ENCODE results near the gene NUP188. TPM values are rescaled to one million over a fixed set of nuclear protein-coding genes. Genes with fewer than 3 reads are reported as not detected.
A peak's percentile ranks its signal among the peaks of the same experiment; 100 is the strongest.

Gene NUP188
- total RNA-seq, 1 experiment from 2014 or later, result 98.9 TPM

GRCh38 chr9:128917151-128917849 lies 30.2 kb upstream of the NUP188 start:
- no peak for TF ChIP-seq NR1H2 (CRISPR knock-in tag; IDR thresholded peaks at IDR 0.05)
- no peak for TF ChIP-seq FOXK1 (CRISPR knock-in tag; IDR thresholded peaks at IDR 0.05)
- TF ChIP-seq ESRRA (CRISPR knock-in tag; IDR thresholded peaks at IDR 0.05; ENCODE audit: borderline replicate concordance), result no peak
- no peak for TF ChIP-seq FOXP1 (CRISPR knock-in tag; IDR thresholded peaks at IDR 0.05; ENCODE audit: borderline replicate concordance)
- no peak for TF ChIP-seq SMAD4 (CRISPR knock-in tag; IDR thresholded peaks at IDR 0.05)
- no peak for TF ChIP-seq E2F1 (CRISPR knock-in tag; IDR thresholded peaks at IDR 0.05)
- TF ChIP-seq ARID4B (CRISPR knock-in tag; IDR thresholded peaks at IDR 0.05; ENCODE audit: borderline replicate concordance), result no peak
- TF ChIP-seq, protein P1, sequence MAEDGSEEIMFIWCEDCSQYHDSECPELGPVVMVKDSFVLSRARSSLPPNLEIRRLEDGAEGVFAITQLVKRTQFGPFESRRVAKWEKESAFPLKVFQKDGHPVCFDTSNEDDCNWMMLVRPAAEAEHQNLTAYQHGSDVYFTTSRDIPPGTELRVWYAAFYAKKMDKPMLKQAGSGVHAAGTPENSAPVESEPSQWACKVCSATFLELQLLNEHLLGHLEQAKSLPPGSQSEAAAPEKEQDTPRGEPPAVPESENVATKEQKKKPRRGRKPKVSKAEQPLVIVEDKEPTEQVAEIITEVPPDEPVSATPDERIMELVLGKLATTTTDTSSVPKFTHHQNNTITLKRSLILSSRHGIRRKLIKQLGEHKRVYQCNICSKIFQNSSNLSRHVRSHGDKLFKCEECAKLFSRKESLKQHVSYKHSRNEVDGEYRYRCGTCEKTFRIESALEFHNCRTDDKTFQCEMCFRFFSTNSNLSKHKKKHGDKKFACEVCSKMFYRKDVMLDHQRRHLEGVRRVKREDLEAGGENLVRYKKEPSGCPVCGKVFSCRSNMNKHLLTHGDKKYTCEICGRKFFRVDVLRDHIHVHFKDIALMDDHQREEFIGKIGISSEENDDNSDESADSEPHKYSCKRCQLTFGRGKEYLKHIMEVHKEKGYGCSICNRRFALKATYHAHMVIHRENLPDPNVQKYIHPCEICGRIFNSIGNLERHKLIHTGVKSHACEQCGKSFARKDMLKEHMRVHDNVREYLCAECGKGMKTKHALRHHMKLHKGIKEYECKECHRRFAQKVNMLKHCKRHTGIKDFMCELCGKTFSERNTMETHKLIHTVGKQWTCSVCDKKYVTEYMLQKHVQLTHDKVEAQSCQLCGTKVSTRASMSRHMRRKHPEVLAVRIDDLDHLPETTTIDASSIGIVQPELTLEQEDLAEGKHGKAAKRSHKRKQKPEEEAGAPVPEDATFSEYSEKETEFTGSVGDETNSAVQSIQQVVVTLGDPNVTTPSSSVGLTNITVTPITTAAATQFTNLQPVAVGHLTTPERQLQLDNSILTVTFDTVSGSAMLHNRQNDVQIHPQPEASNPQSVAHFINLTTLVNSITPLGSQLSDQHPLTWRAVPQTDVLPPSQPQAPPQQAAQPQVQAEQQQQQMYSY (CRISPR knock-in tag; IDR thresholded peaks at IDR 0.05), result no peak
- TF ChIP-seq STAT6 (CRISPR knock-in tag; conservative IDR thresholded peaks at IDR 0.05; ENCODE audit: low read depth), result no peak
- no peak for TF ChIP-seq IRF2 (CRISPR knock-in tag; IDR thresholded peaks at IDR 0.05; ENCODE audit: borderline replicate concordance, low read depth)
- TF ChIP-seq ZNF512 (CRISPR knock-in tag; IDR thresholded peaks at IDR 0.05; ENCODE audit: borderline replicate concordance), result no peak
- TF ChIP-seq, protein P2, sequence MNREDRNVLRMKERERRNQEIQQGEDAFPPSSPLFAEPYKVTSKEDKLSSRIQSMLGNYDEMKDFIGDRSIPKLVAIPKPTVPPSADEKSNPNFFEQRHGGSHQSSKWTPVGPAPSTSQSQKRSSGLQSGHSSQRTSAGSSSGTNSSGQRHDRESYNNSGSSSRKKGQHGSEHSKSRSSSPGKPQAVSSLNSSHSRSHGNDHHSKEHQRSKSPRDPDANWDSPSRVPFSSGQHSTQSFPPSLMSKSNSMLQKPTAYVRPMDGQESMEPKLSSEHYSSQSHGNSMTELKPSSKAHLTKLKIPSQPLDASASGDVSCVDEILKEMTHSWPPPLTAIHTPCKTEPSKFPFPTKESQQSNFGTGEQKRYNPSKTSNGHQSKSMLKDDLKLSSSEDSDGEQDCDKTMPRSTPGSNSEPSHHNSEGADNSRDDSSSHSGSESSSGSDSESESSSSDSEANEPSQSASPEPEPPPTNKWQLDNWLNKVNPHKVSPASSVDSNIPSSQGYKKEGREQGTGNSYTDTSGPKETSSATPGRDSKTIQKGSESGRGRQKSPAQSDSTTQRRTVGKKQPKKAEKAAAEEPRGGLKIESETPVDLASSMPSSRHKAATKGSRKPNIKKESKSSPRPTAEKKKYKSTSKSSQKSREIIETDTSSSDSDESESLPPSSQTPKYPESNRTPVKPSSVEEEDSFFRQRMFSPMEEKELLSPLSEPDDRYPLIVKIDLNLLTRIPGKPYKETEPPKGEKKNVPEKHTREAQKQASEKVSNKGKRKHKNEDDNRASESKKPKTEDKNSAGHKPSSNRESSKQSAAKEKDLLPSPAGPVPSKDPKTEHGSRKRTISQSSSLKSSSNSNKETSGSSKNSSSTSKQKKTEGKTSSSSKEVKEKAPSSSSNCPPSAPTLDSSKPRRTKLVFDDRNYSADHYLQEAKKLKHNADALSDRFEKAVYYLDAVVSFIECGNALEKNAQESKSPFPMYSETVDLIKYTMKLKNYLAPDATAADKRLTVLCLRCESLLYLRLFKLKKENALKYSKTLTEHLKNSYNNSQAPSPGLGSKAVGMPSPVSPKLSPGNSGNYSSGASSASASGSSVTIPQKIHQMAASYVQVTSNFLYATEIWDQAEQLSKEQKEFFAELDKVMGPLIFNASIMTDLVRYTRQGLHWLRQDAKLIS (CRISPR knock-in tag; IDR thresholded peaks at IDR 0.05; ENCODE audit: borderline replicate concordance), result no peak
- DNase-seq (ENCODE audit: low spot score), result no peak
- Mint-ChIP-seq H3K4me3 (no peak overlapping the region), H3K27me3 (ENCODE audit: low read depth) (no peaks in the 10 kb centered on the region), H3K9me3 (no peaks in the 10 kb centered on the region), H3K36me3 (peaks cover 29% of the 10 kb centered on the region), H3K27ac (peak overlapping the region; percentile 91; the same call in 1 of the 2 replicates), H3K4me1 (peaks cover 23% of the 10 kb centered on the region)
- POLR2A ChIA-PET, result no interaction called here
- ATAC-seq, result no peak
- CTCF ChIA-PET, result no interaction called here

Measured in WTC11 (cell line).